ENCODE data around the gene HSPBP1. TPM values are rescaled to one million over a fixed set of nuclear protein-coding genes. Genes with fewer than 3 reads are reported as not detected.
A peak's percentile ranks its signal among the peaks of the same experiment; 100 is the strongest.

HSPBP1 gene
- total and polyA plus RNA-seq, 7 donors: 23.0 to 98.2 (median 34.0) TPM

GRCh38 chr19:55223291-55224037 is 56.4 kb downstream of the HSPBP1 start:
- peak in 2 of 4 donors; percentile 11 to 15 for ATAC-seq
- H3K36me3 ChIP-seq (ENCODE audit: insufficient read depth in 1 of 2, low read depth in 1 of 2): peaks cover 0 to 18% of the 10 kb centered on the region in 2 donors
- no peaks in the 10 kb centered on the region for H3K27me3 ChIP-seq (ENCODE audit: insufficient read depth in 3 of 3, low read length in 2 of 3)
- intact Hi-C loops (cut with DNase I): no loop called here
- H3K4me1 ChIP-seq: no peaks in the 10 kb centered on the region
- no peak overlapping the region for H3K4me3 ChIP-seq
- TF ChIP-seq CTCF (IDR thresholded peaks at IDR 0.05): no peak
- H3K27ac ChIP-seq: no peak overlapping the region
- 82 to 83% (median 83%) methylated on average over 17 of the region's 17 CpGs for WGBS, 3 donors
- DNase-seq: no peak
- H3K9me3 ChIP-seq: peaks cover 2% of the 10 kb centered on the region

GRCh38 chr19:55220525-55220924 is 59.4 kb downstream of the HSPBP1 start:
- no peak for ATAC-seq
- intact Hi-C loops (cut with DNase I): no loop called here
- Histone ChIP-seq H3K4me1 (no peaks in the 10 kb centered on the region), H3K27me3 (ENCODE audit: insufficient read depth in 3 of 3, low read length in 2 of 3) (no peaks in the 10 kb centered on the region), H3K36me3 (ENCODE audit: insufficient read depth in 1 of 2, low read depth in 1 of 2) (no peaks in the 10 kb centered on the region), H3K27ac (no peak overlapping the region), H3K4me3 (no peak overlapping the region), H3K9me3 (peaks cover 2% of the 10 kb centered on the region)
- no peak for TF ChIP-seq CTCF (IDR thresholded peaks at IDR 0.05)
- 66 to 76% (median 73%) methylated on average over 9 of the region's 9 CpGs for WGBS, 3 donors
- DNase-seq: no peak

- DNase-seq (peak; percentile 79 to 87), ATAC-seq (peak; percentile 63 to 83 (median 82))
- peak overlapping the region; percentile 58 for H3K4me3 ChIP-seq
- intact Hi-C loops (cut with DNase I): no loop called here
- H3K4me1 ChIP-seq: no peaks in the 10 kb centered on the region
- H3K36me3 ChIP-seq (ENCODE audit: insufficient read depth in 1 of 2, low read depth in 1 of 2): no peaks in the 10 kb centered on the region
- H3K9me3 ChIP-seq: peaks cover 2% of the 10 kb centered on the region
- WGBS, 3 donors: 4 to 7% (median 5%) methylated on average over 31 to 36 of the region's 36 CpGs
- peaks cover 0 to 17% (median 5%) of the 10 kb centered on the region in 3 donors for H3K27me3 ChIP-seq (ENCODE audit: insufficient read depth in 3 of 3, low read length in 2 of 3)
- no peak for TF ChIP-seq CTCF (IDR thresholded peaks at IDR 0.05)
- H3K27ac ChIP-seq: no peak overlapping the region
Observed at GRCh38 chr19:55216461-55217198, 63.3 kb downstream of the HSPBP1 start.

- DNase-seq: no peak
- ATAC-seq: no peak
- H3K36me3 ChIP-seq (ENCODE audit: insufficient read depth in 1 of 2, low read depth in 1 of 2): no peaks in the 10 kb centered on the region
- no peaks in the 10 kb centered on the region for H3K9me3 ChIP-seq
- TF ChIP-seq CTCF (IDR thresholded peaks at IDR 0.05): no peak
- no peak overlapping the region for H3K27ac ChIP-seq
- WGBS, 3 donors: 67 to 73% (median 72%) methylated on average over 7 of the region's 7 CpGs
- intact Hi-C loops (cut with DNase I): no loop called here
- H3K4me1 ChIP-seq: no peaks in the 10 kb centered on the region
- no peak overlapping the region for H3K4me3 ChIP-seq
- H3K27me3 ChIP-seq (ENCODE audit: insufficient read depth in 3 of 3, low read length in 2 of 3): peaks cover 0 to 24% (median 5%) of the 10 kb centered on the region in 3 donors
Observed at GRCh38 chr19:55213547-55213946, 66.4 kb downstream of the HSPBP1 start.
